GM21526 (cell line): ENCODE results near the gene INAVA.
"Not testable (repeated sequence)": the region's sequence is repeated elsewhere in the genome, so short reads cannot be mapped to it uniquely, and the experiment has no call there.

Source experiments
- ATAC-seq: cut with Tn5 transposase; IDR thresholded peaks from one replicate; pipeline ENCODE4 v1.9.1; 2021; ENCODE audit warnings: moderate library complexity; ENCODE audit not compliant: unreplicated experiment, low FRiP score

INAVA gene

DNA sequence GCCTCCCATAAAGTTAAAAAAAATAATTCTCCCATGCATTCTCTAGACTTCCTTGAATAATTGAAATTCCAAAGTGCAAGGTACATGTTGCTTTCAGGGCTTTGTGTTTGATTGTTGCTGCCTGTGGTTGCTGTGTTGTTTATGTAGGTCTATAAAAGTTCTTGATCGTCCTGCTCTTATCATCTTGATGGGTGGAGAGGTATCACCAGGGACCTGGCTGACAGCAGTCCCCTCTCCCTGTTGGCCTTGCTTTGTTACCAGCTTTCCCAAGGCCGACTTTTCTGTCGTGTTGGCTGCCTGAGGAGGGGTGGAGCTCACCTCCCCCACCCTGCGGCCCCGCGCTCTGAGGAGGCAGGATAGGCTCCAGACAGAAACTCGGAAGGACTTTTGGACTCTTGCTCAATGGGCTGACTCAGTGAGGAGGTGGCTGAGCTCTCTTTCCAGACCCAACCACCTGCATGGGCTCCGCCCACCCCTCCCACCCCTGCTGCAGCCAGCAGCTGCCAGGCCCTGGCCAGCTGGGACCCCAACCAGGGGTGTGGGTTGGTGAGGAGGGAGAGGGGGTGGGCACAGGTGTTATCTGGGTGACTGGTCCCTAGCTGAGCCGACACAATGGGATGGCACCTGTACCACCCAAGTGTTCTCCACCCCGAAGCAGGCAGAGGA is 2.0 kb downstream of the INAVA start:
- ATAC-seq: no peak

DNA sequence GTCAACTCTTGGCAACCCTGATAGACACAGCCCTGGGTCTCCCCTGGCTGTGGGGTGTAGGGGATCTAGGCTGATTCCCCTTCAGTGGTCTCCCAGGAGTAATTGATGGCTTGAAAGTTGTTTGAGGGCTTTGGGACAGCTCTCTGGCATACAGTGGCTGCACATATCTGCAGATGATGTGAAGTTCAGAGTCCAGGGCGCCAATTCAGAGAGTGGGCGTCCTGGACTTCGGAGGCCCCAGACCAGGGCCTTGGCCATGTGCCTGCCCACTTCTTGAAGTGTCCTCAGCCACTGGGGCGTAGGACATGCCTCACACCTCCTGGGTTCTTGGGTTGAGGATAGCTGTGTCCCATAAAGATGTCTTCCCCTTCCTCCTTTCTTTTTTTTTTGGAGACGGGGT is 2.6 kb downstream of the INAVA start:
- ATAC-seq: no peak

DNA sequence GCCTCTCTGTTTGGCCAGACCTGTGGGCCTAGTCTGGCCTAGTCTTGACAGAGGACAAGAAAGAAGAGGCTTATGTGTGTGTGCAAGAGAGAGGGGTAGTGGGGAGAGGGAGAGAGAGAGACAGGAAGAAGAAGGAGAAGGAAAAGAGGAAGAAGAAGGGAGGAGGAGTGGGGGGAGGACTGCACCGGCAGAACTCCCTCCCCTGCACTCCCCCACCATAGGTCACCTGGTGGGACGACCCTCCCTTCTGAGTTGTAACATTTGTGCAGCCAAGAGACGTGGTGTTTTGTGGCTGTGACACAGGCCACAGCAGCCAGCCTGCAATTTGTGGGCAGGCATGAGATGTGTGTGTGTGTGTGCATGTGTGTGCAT is 4.3 kb downstream of the INAVA start:
- ATAC-seq: no peak

DNA sequence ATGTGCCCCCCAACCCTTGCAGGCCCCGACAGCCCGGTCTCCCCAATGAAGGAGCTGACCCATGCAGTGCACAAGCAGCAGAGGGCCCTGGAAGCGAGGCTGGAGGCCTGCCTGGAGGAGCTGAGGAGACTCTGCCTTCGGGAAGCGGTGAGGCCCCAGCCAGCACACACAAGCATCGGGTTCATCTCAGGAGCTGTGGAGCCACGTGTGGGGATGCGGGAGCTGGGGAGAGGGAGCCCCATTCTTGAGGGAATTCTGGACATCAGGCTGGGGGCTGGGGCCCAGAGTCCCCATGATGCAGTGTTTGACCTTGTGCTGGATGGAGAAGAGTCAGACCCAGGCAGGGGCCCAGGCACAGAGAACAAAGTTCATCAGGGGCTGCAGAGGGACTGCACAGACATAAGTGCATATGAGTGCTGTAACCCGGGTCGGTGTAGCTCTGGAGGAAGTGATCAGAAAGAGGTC is 4.8 kb downstream of the INAVA start:
- no peak for ATAC-seq

DNA sequence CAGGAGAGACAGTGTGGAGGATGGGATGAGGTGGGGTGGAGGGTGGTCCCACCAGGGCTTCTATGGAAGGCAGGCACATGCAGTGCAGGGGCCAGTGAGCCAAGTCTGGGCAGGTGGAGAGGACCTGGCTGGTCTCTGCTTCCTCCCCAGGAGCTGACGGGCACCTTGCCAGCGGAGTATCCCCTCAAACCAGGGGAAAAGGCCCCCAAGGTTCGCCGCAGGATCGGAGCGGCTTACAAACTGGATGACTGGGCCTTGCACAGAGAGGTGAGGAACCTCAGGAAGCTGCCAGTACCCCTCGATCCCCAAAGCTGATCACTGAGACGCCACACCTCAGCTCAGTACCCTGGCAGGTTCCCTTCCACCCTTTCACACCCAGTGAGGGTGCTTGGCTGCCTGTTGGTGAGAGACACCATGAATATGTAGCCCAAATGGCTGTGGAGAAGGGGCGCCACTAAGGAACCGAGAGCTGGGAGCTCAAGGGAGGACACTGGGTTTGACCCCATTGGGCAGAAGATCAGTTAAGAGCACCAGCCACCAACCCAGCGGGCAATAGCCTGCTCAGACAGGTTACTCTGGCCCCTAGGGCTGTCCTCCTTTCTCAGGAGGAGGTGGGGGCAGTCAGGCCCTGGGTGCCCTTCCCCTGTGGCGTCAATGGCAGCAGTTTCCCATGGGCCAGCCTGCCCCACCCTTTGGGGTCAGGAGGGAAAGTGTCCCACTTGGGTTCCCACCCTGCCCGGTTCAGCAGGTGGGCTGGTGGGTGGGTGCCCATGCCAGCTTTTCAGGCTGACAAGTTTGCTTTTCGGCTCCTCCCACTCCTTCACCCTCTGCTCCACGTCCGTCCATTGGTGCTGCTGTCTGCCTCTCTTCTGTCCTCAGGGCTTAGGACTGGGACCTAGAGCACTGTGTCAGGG is 5.5 kb downstream of the INAVA start:
- ATAC-seq: no peak

DNA sequence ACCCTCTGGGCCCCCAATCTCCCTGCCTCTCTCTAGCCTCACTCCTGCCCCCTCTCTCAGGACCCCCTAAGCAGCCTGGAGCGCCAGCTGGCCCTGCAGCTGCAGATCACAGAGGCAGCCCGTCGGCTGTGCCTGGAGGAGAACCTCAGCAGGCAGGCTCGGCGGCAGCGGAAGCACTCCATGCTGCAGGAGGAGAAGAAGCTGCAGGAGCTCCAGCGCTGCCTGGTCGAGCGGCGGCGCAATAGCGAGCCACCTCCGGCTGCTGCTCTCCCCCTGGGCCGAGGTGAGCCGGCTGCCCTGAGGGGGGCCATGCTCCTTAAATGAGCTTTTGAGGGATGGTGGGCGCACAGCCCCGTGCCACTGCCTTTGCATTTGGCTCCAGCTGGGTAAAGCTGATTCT is 6.2 kb downstream of the INAVA start:
- no peak for ATAC-seq

DNA sequence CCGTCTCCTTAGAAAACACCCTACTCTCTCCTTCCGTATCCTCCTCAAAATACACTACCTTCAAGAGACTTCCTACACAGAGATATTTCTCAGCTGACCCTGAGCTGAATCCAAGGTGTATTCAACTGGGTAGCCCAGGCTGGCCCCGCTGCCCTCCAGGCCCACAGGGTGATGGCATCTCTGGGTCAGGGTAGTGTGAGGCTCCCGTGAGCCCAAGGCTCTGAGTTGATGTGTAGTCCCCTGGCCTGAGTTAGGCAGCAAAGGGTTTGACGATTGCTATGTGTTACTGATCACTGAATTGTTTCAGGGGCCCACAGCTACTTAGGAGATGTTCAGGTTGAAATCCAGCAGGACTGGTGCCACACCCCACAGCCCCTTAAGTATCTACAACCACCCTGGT is 6.7 kb downstream of the INAVA start:
- no peak for ATAC-seq

DNA sequence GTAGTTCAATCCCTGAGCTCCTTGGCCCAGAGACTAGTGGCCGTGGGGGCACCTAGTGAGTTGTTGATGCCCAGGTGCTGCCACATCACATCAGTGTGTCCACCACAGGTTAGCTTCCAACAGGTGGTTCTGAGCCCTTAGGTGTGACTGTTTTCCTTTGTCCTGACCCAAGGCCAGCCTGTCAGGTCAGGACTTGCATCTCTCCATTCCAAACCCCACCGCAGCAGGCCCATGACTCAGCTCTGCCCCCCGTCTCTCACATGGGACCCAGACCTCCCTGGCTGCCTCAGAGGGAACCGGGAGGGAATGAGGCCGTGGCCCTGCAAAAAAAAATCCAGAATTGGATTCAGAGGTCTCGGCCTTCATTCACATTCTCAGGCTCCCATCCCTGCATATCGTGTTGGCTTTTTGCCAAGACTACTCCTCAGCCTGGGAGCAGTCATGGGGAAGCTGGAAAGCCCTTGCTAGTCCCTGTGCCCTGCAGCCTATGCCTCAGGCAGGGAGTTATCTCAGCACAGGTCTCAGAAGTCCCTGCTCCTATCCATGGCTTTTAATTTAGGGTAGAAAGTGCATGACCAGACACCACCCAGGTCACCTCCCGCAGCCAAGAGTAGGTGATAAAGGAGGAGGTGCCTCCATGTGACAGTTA is 7.2 kb downstream of the INAVA start:
- ATAC-seq: no peak

DNA sequence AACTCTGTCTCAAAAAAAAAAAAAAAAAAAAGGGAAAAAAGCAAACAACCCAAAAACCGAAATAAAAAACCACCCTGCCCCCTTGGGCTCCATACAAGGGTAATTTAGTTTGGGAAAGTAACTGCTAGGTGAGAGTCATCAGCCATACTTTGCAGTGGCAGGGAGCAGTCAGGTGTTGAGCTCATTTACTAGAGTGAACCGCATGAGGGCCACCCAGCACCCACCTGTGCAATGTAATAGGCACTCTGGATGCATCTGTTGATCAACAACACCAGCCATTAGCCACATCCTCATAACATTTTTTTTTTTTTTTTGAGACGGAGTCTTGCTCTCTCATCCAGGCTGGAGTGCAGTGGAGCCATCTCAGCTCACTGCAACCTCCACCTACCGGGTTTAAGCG is 9.1 kb downstream of the INAVA start:
- ATAC-seq: no peak

DNA sequence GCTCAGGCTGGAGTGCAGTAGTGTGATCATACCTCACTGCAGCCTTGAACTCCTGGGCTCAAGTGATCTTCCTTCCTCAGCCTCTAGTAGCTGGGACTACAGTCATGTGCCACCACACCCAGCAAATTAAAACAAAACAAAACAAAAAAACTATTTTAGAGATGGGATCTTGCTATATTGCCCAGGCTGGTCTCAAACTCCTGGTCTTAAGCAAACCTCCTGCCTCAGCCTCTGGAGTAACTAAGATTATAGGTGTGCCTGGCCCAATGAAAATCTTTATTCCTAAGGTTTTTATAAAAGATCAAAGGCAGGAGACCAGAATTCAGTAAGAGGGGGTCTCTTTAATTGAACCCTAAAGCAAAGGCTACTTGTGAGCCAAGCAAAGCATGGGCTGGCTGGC is 10.1 kb downstream of the INAVA start:
- ATAC-seq: no peak

DNA sequence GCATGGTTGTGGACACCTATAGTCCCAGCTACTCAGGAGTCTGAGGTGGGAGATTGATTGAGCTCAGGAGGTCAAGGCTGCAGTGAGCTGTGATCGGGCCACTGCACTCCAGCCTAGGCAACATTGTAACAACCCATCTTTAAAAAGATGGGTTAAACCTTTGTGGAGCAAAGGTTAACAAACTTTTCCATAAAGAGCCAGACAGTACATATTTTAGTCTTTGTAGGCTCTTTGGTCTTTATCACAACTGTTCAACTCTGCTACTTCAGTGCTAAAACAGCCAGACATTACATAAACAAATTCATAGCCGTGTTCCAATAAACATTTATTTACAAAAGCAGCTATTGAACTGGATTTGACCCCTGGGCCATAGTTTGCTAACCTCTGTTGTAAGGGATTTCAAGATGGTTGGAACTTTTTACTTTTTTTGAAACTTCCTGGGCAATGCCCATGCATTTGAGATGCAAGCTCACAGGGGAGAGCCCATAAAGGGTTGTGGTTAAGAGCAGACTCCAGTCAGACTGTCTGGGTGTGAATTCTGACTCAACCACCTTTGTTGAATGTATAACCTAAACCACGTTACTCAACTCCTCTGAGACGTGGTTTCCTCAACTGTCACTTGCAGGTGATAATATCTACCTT is 10.8 kb downstream of the INAVA start:
- no peak for ATAC-seq

DNA sequence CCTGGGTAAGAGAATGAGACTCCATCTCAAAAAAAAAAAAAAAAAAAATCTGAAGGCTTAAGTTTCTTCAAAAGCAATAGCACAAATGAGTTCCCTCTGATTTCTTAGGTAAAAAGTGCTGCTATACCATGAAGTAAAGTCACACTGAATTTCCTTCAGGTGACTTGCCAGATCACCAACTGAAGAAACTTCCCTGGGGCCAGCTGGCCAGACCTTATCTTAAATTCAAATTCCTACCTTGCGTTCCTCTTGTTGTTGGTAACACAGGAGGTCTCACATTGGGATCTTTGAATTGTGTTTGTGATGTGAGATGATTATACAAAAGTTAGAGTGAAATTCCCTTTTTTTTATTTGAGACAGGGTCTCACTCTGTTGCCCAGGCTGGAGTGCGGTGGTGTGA is 11.8 kb downstream of the INAVA start:
- no peak for ATAC-seq

DNA sequence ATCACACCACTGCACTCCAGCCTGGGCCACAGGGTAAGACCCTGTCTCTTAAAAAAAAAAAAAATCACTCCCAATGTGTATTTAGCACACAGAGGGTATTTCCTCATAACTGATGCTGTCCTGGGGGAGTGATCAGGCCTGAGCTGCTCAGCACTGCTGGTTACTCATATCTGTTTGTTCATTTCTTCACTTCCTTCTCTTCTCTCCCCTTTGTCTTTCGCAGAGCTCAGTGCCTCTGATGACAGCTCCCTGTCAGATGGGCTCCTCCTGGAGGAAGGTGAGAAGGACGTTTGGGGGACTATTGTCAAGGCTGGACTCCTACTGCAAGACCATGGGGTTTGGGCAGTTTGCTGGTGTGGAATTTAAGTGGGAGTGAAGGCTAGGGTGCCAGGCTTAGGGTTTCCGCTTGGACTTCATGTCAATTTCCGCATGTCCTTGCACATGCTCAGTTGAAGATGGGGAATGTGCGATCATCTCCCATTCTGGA is 13.0 kb downstream of the INAVA start:
- ATAC-seq: no peak

DNA sequence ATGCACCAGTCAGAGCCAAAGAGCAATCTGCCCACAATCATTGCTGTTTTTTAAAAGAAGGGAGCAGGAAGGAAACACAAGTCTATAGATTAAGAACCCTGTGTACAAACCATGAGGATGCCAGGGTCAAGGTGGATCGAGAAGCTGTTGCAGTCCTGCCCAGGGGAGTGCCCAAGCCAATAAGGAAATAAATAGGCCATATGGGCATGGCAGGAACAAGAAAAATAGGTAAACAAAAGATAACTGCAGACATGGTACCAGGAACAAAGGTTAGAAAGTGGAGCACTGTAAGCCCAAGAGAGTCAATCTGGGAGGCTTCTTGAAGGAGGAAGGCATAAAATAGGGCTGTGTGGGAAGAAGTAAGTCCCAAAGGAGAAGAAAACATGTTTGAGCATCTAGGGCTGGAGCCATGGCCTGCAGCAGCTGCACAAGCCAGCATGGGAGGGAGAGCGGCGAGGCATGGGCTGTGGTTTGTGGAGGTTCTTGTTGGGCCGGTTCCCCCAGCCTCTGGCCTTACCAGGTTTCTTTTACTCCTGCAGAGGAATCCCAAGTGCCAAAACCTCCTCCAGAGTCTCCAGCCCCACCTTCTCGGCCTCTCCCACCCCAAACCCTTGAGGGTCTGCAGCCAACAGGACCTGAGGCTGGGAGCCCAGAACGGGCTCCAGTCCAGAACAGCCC is 13.6 kb downstream of the INAVA start:
- ATAC-seq: no peak

DNA sequence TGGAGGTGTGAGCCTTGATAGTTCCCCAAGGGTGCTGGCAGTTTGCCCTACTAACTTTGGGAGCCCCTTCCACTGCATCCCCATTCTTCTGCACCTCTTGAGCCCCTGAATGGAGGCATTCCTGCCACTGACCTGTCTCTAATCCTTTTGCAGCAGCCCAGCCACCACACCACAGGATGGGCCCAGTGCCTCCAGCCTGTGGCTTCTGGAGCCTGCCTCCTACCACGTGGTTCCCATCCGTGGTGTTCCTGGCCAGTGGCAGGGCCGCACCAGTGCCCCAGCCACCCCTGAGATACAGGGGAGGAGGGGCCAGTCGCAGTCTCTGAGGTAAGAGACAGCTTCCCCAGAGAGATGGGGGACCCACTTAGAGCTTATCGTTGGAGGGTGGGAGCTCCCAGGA is 14.4 kb downstream of the INAVA start:
- no peak for ATAC-seq

DNA sequence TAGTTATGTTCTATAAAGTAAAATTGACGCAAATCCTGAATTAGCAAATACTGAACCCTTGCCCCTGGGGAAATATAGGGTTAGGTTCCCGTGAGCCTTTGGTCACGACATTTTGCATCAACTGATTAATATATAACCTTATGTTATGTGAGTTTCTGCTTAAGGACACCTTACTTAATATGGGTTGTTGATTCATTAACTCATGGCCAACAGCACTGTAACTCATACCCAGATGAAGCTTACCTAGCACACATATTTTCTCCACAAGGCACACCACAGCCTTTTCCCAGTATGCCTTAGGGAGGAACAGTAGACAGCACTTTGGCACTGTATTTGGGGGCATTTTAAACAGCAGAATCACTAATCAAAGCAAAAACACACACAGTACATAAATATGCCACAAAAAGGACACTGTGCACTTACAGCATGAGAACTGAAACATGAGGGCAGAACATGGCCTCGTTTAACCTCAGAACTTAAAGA is 15.1 kb downstream of the INAVA start:
- no peak for ATAC-seq

DNA sequence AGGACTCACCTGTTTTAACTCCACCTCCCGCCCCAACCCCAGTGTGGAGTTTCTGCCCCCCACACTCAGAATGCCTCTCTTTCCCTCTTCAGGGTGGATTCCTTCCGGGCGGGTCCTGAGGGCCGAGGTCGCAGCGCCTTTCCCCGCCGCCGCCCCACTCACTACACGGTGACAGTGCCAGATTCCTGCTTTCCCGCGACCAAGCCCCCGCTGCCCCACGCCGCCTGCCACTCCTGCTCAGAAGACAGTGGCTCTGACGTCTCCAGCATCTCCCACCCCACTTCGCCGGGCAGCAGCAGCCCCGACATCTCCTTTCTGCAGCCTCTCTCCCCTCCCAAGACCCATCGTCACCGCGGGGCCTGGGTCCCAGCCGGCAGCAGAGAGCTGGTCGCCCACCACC is 16.7 kb downstream of the INAVA start:
- no peak for ATAC-seq

DNA sequence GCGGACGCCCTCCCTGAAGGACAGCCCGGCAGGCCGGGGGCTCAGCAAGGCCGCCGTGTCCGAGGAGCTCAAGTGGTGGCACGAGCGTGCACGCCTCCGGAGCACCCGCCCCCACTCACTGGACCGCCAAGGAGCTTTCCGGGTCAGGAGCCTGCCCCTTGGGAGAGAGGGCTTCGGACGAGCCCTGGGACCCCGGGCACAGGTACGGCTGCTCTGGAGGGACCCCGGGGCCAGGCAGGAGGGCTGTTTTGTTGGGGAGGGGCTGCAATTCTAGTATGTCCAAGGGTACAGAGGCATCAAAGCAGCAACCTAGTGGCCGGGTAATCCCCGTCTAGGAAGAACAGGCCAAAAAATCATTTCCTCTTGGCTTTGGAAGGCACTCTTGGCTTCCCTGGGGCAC is 17.2 kb downstream of the INAVA start:
- not testable (repeated sequence) for ATAC-seq

DNA sequence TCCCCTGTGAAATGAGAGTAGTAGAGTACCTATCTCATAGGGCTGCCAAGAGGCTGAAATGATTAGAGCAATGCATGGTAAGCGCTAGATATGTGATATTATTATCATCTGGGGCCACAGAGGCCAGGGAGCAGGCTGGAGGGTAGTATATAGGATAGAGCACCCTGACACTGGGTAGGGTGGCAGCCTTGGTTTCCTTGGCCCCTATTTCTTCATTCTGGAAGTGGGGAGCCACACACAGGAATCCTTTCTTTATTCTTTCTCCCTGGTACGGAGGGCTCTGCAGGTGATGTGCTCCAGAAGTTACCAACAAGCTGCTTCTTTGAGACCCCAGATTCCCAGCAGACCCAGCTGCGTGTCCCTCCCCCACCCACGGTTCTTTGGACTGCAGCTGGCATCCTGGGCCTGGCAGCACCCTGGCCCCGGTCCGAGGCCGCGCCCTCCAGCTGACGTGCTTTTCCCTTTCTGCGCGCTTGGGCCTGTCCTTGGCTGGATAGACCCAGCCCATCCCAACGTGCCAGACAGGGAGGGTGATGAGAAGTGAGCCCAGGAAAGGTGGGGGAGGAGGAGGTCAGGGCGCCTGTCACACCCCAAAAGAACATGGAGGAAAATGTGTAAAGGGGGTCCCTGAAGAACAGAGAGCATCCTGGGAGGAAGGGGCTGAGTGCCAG is 18.2 kb downstream of the INAVA start:
- no peak for ATAC-seq

DNA sequence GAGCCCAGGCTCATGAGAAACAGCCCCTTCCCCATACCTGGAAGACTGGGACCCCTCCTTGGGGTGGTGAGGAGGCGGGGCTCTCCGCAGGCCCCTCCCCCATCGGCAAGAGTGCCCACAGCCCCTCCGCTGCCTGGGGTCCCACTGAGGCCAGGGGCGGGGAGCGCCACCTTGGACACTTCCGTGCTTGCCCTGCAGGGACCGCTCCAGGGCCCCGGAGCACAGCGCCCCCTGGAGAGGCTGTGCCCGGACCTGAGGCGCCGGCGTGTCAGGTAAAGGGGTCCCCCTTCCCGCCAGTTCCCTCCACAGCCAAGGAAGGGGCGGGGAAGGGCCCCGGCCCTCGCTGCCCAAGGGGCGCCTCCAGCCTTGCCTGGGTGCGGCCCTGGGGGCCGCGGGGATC is 21.5 kb downstream of the INAVA start:
- no peak for ATAC-seq
